DOHH2 (cell line): ENCODE data around the gene FAM53A.
A peak's percentile ranks its signal among the peaks of the same experiment; 100 is the strongest.

ENCODE experiments used
- H3F3A ChIP-seq: fragments of 200-600 bp; sonication (generic), shearing (Covaris generic); 2 replicates; pipeline ENCODE4 v1.6.0; 2016; ENCODE audit warnings: antibody characterized with exemption, mild to moderate bottlenecking; ENCODE audit not compliant: control insufficient read depth, insufficient read depth
- H3K27ac ChIP-seq: fragments of 200-600 bp; sonication (generic); 2 replicates; pipeline ENCODE4 v1.5.1; 2014; ENCODE audit warnings: low read depth, mild to moderate bottlenecking, low read length, moderate library complexity
- H3K27me3 ChIP-seq: fragments of 200-600 bp; sonication (generic); 2 replicates; pipeline ENCODE4 v1.6.1; 2014; ENCODE audit warnings: mild to moderate bottlenecking, low read length, mixed read lengths; ENCODE audit not compliant: control insufficient read depth
- H3K36me3 ChIP-seq: fragments of 200-600 bp; sonication (generic); 2 replicates; pipeline ENCODE4 v1.6.1; 2014; ENCODE audit warnings: mild to moderate bottlenecking, low read length, moderate library complexity, mixed read lengths; ENCODE audit not compliant: control insufficient read depth
- H3K4me1 ChIP-seq: fragments of 200-600 bp; sonication (generic); 2 replicates; pipeline ENCODE4 v1.6.1; 2014; ENCODE audit warnings: mild to moderate bottlenecking, low read length, mixed read lengths; ENCODE audit not compliant: control insufficient read depth
- H3K4me2 ChIP-seq: fragments of 200-600 bp; sonication (generic); 2 replicates; pipeline ENCODE4 v1.6.0; 2014; ENCODE audit warnings: mild to moderate bottlenecking, low read length, moderate library complexity
- H3K4me3 ChIP-seq: fragments of 200-600 bp; sonication (generic); 2 replicates; pipeline ENCODE4 v1.5.1; 2014; ENCODE audit warnings: mild to moderate bottlenecking, low read length, mixed read lengths
- H3K79me2 ChIP-seq: fragments of 200-600 bp; sonication (generic); 2 replicates; pipeline ENCODE4 v1.6.1; 2014; ENCODE audit warnings: mild to moderate bottlenecking, low read length, mixed read lengths; ENCODE audit not compliant: control insufficient read depth
- H3K9me2 ChIP-seq: fragments of 200-600 bp; sonication (generic); replicated peaks from 2 replicates; pipeline ENCODE4 v1.6.1; 2014; ENCODE audit warnings: mild to moderate bottlenecking, low read length, mixed read lengths; ENCODE audit not compliant: control insufficient read depth
- H3K9me3 ChIP-seq: fragments of 200-600 bp; sonication (generic); 2 replicates; pipeline ENCODE4 v1.6.1; 2014; ENCODE audit warnings: antibody characterized with exemption, low read length, mixed read lengths; ENCODE audit not compliant: control insufficient read depth, insufficient read depth
- H4K20me1 ChIP-seq: fragments of 200-600 bp; sonication (generic); 2 replicates; pipeline ENCODE4 v1.6.0; 2014; ENCODE audit warnings: low read depth, mild to moderate bottlenecking, antibody characterized with exemption, low read length, moderate library complexity; ENCODE audit not compliant: control insufficient read depth, insufficient read depth
- CTCF ChIP-seq: fragments of 200-600 bp; sonication (generic); IDR thresholded peaks from one replicate; pipeline ENCODE4 v1.5.1; 2014; ENCODE audit warnings: antibody characterized with exemption, mild to moderate bottlenecking, low read depth, low read length; ENCODE audit not compliant: poor library complexity, severe bottlenecking
- EZH2phosphoT487 ChIP-seq: fragments of 200-600 bp; sonication (generic); IDR thresholded peaks from 2 replicates; pipeline ENCODE4 v1.6.1; 2017; ENCODE audit warnings: borderline replicate concordance, mild to moderate bottlenecking, antibody characterized with exemption, low read length, moderate library complexity, mixed read lengths

The FAM53A gene

GRCh38 chr4:1684506-1685234 lies 557 bp upstream of the FAM53A start:
- Histone ChIP-seq H3F3A (peaks cover 17% of the 10 kb centered on the region), H3K4me3 (peak overlapping the region; percentile 65), H3K36me3 (no peaks in the 10 kb centered on the region), H3K4me2 (peak overlapping the region; percentile 68), H3K27me3 (peaks cover 11% of the 10 kb centered on the region), H3K4me1 (peaks cover 20% of the 10 kb centered on the region), H3K79me2 (no peaks in the 10 kb centered on the region), H3K9me2 (no peaks in the 10 kb centered on the region), H4K20me1 (no peaks in the 10 kb centered on the region), H3K27ac (no peak overlapping the region), H3K9me3 (no peaks in the 10 kb centered on the region)
- TF ChIP-seq CTCF: no peak
- TF ChIP-seq EZH2phosphoT487: no peak

- TF ChIP-seq CTCF (no peak), EZH2phosphoT487 (no peak)
- Histone ChIP-seq H3K79me2 (no peaks in the 10 kb centered on the region), H3K36me3 (no peaks in the 10 kb centered on the region), H3K9me2 (no peaks in the 10 kb centered on the region), H3K4me1 (peaks cover 20% of the 10 kb centered on the region), H3K4me3 (peak overlapping the region; percentile 76), H3K4me2 (peak overlapping the region; percentile 92), H3F3A (peaks cover 11% of the 10 kb centered on the region), H3K27ac (no peak overlapping the region), H4K20me1 (no peaks in the 10 kb centered on the region), H3K27me3 (peaks cover 11% of the 10 kb centered on the region), H3K9me3 (no peaks in the 10 kb centered on the region)
These were observed 815 bp downstream of the FAM53A start for GRCh38 chr4:1683261-1683735.

DNA sequence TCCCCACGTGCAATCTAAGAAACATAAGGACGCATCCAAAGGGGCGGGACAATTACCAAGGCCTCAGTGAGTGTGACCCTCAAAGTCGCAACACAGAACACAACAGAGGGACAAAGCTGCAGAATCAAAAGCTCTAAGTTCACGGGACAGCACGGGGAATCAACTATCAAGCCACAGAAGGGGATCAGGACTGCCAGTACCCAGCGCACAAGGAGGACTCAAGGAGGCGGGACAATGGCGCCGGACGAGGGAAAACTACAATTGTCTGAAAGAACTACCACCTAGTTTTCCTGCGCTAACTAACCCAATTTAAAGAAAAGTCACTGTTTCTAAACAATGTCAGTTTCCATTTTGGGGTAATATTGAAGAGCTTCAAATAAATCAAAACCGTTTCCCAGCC lies 1.3 kb downstream of the FAM53A start:
- Histone ChIP-seq H4K20me1 (no peaks in the 10 kb centered on the region), H3K9me2 (no peaks in the 10 kb centered on the region), H3K9me3 (no peaks in the 10 kb centered on the region), H3K36me3 (no peaks in the 10 kb centered on the region), H3K27ac (no peak overlapping the region), H3K79me2 (no peaks in the 10 kb centered on the region), H3K4me1 (peaks cover 20% of the 10 kb centered on the region), H3K27me3 (peaks cover 11% of the 10 kb centered on the region), H3F3A (peaks cover 11% of the 10 kb centered on the region), H3K4me3 (peak overlapping the region; percentile 76; the same call in 1 of the 2 replicates), H3K4me2 (peak overlapping the region; percentile 92)
- TF ChIP-seq CTCF (no peak), EZH2phosphoT487 (no peak)
